Esophagus squamous epithelium (tissue), 4 donors: ENCODE data around the gene LIN7A.

Source experiments
- POLR2A ChIP-seq, 4 donors: fragments of 450-650 bp; IDR thresholded peaks; one replicate each; pipeline ENCODE4 v1.6.1; 2017; ENCODE audit warnings: antibody characterized with exemption in 4 of 4, mild to moderate bottlenecking in 4 of 4, moderate library complexity in 3 of 4
- TF ChIP-seq, protein P1 (sequence below), 6 experiments: fragments of 450-650 bp in 4 of 6; fragments of 200-600 bp in 2 of 6; sonication (generic) in 2 of 6; IDR thresholded peaks; one replicate each; pipeline ENCODE4 v1.5.1; 2016 to 2019; ENCODE audit warnings: antibody characterized with exemption in 6 of 6, mild to moderate bottlenecking in 4 of 6, moderate library complexity in 4 of 6

DNA sequence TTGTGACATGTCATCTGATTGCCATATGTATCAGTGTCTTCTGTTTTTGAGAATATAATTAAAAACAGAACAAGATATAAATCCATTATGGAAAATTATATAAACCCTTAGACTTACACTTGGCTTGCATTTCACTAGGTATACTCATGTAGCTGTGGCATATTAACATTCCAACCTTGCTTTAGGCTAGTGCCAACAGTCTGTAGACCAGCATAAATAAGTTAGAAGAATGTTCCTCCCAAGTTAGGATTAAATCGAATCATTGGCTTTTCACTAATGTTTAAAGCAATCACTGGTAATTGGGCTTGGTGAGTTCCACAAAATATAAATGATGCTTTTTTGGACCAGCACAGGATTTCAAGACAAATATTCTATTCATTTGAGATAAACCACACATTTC, 103.0 kb downstream of the LIN7A start:
- TF ChIP-seq, protein P1, sequence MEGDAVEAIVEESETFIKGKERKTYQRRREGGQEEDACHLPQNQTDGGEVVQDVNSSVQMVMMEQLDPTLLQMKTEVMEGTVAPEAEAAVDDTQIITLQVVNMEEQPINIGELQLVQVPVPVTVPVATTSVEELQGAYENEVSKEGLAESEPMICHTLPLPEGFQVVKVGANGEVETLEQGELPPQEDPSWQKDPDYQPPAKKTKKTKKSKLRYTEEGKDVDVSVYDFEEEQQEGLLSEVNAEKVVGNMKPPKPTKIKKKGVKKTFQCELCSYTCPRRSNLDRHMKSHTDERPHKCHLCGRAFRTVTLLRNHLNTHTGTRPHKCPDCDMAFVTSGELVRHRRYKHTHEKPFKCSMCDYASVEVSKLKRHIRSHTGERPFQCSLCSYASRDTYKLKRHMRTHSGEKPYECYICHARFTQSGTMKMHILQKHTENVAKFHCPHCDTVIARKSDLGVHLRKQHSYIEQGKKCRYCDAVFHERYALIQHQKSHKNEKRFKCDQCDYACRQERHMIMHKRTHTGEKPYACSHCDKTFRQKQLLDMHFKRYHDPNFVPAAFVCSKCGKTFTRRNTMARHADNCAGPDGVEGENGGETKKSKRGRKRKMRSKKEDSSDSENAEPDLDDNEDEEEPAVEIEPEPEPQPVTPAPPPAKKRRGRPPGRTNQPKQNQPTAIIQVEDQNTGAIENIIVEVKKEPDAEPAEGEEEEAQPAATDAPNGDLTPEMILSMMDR (IDR thresholded peaks at IDR 0.05), result no peak
- TF ChIP-seq POLR2A (IDR thresholded peaks at IDR 0.05), result no peak
